Vagina (tissue), 2 donors: ENCODE results near the gene MAST4.

ENCODE experiments used
- POLR2A ChIP-seq, 2 donors: fragments of 450-650 bp; IDR thresholded peaks; one replicate each; pipeline ENCODE4 v1.6.1; 2017; ENCODE audit warnings: antibody characterized with exemption in 2 of 2, mild to moderate bottlenecking in 2 of 2, moderate library complexity in 2 of 2
- POLR2AphosphoS5 ChIP-seq, 2 donors: sonication (generic); formaldehyde crosslinking; IDR thresholded peaks; one replicate each; pipeline ENCODE4 v1.9.0; 2017; ENCODE audit warnings: antibody characterized with exemption in 2 of 2, mild to moderate bottlenecking in 2 of 2, low read depth in 1 of 2; ENCODE audit not compliant: insufficient read depth in 1 of 2
- TF ChIP-seq, protein P1 (sequence below), 3 experiments: fragments of 450-650 bp in 2 of 3; fragments of 200-600 bp in 1 of 3; sonication (generic) in 1 of 3; IDR thresholded peaks; one replicate each; pipeline ENCODE4 v1.5.1; 2017 to 2019; ENCODE audit warnings: antibody characterized with exemption in 3 of 3, mild to moderate bottlenecking in 2 of 3, moderate library complexity in 2 of 3

DNA sequence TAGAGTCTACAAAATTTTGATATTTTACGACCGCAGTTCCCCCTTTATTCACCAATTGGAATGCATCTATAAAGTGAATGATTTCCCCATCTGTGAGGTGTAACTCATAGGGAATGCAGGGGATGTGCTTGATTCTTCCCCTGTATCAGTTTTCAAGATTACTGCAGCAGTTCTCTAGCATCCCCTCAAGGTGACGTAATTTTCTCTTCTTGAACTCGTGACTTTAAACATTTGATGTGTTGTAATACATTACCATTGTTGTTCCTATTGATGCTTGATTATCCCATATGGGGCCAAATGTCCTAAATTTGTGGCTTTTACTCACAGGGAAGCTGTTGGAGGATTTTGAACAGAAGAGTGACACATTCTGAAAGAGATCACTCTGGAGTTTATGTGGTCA lies 360.2 kb downstream of the MAST4 start:
- TF ChIP-seq POLR2A (IDR thresholded peaks at IDR 0.05) (no peak), POLR2AphosphoS5 (IDR thresholded peaks at IDR 0.05; ENCODE audit: insufficient read depth in 1 of 2, low read depth in 1 of 2) (no peak)
- TF ChIP-seq, protein P1, sequence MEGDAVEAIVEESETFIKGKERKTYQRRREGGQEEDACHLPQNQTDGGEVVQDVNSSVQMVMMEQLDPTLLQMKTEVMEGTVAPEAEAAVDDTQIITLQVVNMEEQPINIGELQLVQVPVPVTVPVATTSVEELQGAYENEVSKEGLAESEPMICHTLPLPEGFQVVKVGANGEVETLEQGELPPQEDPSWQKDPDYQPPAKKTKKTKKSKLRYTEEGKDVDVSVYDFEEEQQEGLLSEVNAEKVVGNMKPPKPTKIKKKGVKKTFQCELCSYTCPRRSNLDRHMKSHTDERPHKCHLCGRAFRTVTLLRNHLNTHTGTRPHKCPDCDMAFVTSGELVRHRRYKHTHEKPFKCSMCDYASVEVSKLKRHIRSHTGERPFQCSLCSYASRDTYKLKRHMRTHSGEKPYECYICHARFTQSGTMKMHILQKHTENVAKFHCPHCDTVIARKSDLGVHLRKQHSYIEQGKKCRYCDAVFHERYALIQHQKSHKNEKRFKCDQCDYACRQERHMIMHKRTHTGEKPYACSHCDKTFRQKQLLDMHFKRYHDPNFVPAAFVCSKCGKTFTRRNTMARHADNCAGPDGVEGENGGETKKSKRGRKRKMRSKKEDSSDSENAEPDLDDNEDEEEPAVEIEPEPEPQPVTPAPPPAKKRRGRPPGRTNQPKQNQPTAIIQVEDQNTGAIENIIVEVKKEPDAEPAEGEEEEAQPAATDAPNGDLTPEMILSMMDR (IDR thresholded peaks at IDR 0.05): no peak
